ENCODE results near the gene WRAP53. TPM values are rescaled to one million over a fixed set of nuclear protein-coding genes. Genes with fewer than 3 reads are reported as not detected.

The WRAP53 gene
- total RNA-seq, 4 donors from 2014 or later: 1.1 to 3.3 (median 2.1) TPM

GRCh38 chr17:7742729-7743128 is 54.5 kb downstream of the WRAP53 start:
- no peak for TF ChIP-seq CTCF (IDR thresholded peaks at IDR 0.05; ENCODE audit: low read depth)

GRCh38 chr17:7744416-7744815 is 56.1 kb downstream of the WRAP53 start:
- no peak for TF ChIP-seq CTCF (IDR thresholded peaks at IDR 0.05; ENCODE audit: low read depth)

- TF ChIP-seq CTCF (IDR thresholded peaks at IDR 0.05; ENCODE audit: low read depth): no peak
Observed at GRCh38 chr17:7745748-7746470, 57.6 kb downstream of the WRAP53 start.

- no peak for TF ChIP-seq CTCF (IDR thresholded peaks at IDR 0.05; ENCODE audit: low read depth)
Observed at GRCh38 chr17:7747635-7748071, 59.4 kb downstream of the WRAP53 start.

- TF ChIP-seq CTCF (IDR thresholded peaks at IDR 0.05; ENCODE audit: low read depth): no peak
Observed at GRCh38 chr17:7748076-7748775, 59.9 kb downstream of the WRAP53 start.

- TF ChIP-seq CTCF (IDR thresholded peaks at IDR 0.05; ENCODE audit: low read depth): no peak
Observed at GRCh38 chr17:7750321-7750821, 62.1 kb downstream of the WRAP53 start.

Other genes starting within 250 kb of the WRAP53 start
- gene FGF11, start 249.0 kb upstream of the WRAP53 start, total RNA-seq: 1 to 10 TPM in 2 of 4 donors, under 1 TPM in 1, not detected in 1; 0.88 to 1.3 (median 1.2) TPM
- gene CHRNB1, start 243.4 kb upstream of the WRAP53 start, total RNA-seq: 10 to 100 TPM in 1 of 4 donors, 1 to 10 TPM in 3; 2.4 to 10.4 (median 9.8) TPM
- gene ZBTB4, start 208.8 kb upstream of the WRAP53 start, total RNA-seq: 10 to 100 TPM; 34.2 to 58.0 (median 39.3) TPM
- gene SLC35G6, start 207.0 kb upstream of the WRAP53 start, total RNA-seq: not detected
- gene POLR2A, start 204.1 kb upstream of the WRAP53 start, total RNA-seq: 100 to 1,000 TPM in 1 of 4 donors, 10 to 100 TPM in 3; 31.1 to 123 (median 58.5) TPM
- 10 to 100 TPM; 21.2 to 61.9 (median 58.7) TPM for gene TNFSF12, start 139.4 kb upstream of the WRAP53 start, total RNA-seq
- gene TNFSF13, start 129.7 kb upstream of the WRAP53 start, total RNA-seq: 10 to 100 TPM; 22.8 to 69.5 (median 53.1) TPM
- gene SENP3, start 126.6 kb upstream of the WRAP53 start, total RNA-seq: 10 to 100 TPM; 41.6 to 64.7 (median 56.8) TPM
- gene CD68, start 108.8 kb upstream of the WRAP53 start, total RNA-seq: 100 to 1,000 TPM in 3 of 4 donors, 10 to 100 TPM in 1; 56.9 to 609 (median 149) TPM
- 10 to 100 TPM; 53.9 to 94.2 (median 77.7) TPM for gene MPDU1, start 104.6 kb upstream of the WRAP53 start, total RNA-seq
- 1 to 10 TPM in 1 of 4 donors, not detected in 3; 1.0 TPM for gene SOX15, start 98.4 kb upstream of the WRAP53 start, total RNA-seq
- gene FXR2, start 73.6 kb upstream of the WRAP53 start, total RNA-seq: 10 to 100 TPM; 12.2 to 35.0 (median 25.1) TPM
- 100 to 1,000 TPM in 1 of 4 donors, 10 to 100 TPM in 3; 69.6 to 126 (median 85.0) TPM for gene SAT2, start 60.7 kb upstream of the WRAP53 start, total RNA-seq
- gene SHBG, start 58.3 kb upstream of the WRAP53 start, total RNA-seq: 1 to 10 TPM in 2 of 4 donors, under 1 TPM in 2; 0.44 to 2.1 (median 1.1) TPM
- gene ATP1B2, start 37.6 kb upstream of the WRAP53 start, total RNA-seq: under 1 TPM in 1 of 4 donors, not detected in 3; 0.38 TPM
- 10 to 100 TPM; 13.8 to 21.7 (median 16.4) TPM for gene TP53, start 987 bp upstream of the WRAP53 start, total RNA-seq
- under 1 TPM; 0.22 to 0.82 (median 0.55) TPM for gene EFNB3, start 16.7 kb downstream of the WRAP53 start, total RNA-seq
- under 1 TPM; under 0.01 to 0.22 (median 0.18) TPM for gene DNAH2, start 29.3 kb downstream of the WRAP53 start, total RNA-seq
- gene KDM6B, start 145.7 kb downstream of the WRAP53 start, total RNA-seq: 10 to 100 TPM in 1 of 4 donors, 1 to 10 TPM in 3; 5.6 to 10.4 (median 6.6) TPM
- 10 to 100 TPM in 2 of 4 donors, 1 to 10 TPM in 2; 1.0 to 16.0 (median 10.8) TPM for gene TMEM88, start 166.6 kb downstream of the WRAP53 start, total RNA-seq
- gene NAA38, start 169.1 kb downstream of the WRAP53 start, total RNA-seq: 100 to 1,000 TPM in 2 of 4 donors, 10 to 100 TPM in 2; 68.0 to 184 (median 96.7) TPM
- 1 to 10 TPM; 4.1 to 7.7 (median 6.3) TPM for gene CYB5D1, start 169.5 kb downstream of the WRAP53 start, total RNA-seq
- gene CHD3, start 200.3 kb downstream of the WRAP53 start, total RNA-seq: 10 to 100 TPM; 14.8 to 41.4 (median 31.3) TPM
- gene RNF227, start 227.8 kb downstream of the WRAP53 start, total RNA-seq: 1 to 10 TPM; 1.5 to 6.1 (median 2.8) TPM
- gene KCNAB3, start 241.4 kb downstream of the WRAP53 start, total RNA-seq: 1 to 10 TPM in 1 of 4 donors, under 1 TPM in 2, not detected in 1; 0.44 to 2.8 (median 0.51) TPM
- 10 to 100 TPM; 28.8 to 43.5 (median 37.5) TPM for gene TRAPPC1, start 243.5 kb downstream of the WRAP53 start, total RNA-seq
- gene CNTROB, start 243.7 kb downstream of the WRAP53 start, total RNA-seq: 10 to 100 TPM in 3 of 4 donors, 1 to 10 TPM in 1; 7.5 to 27.3 (median 21.9) TPM

All from subcutaneous adipose tissue (tissue), 4 donors.